HG02610 (cell line): ENCODE data around the gene SYT14.
"Not testable (repeated sequence)": the region's sequence is repeated elsewhere in the genome, so short reads cannot be mapped to it uniquely, and the experiment has no call there.

ENCODE experiments used
- ATAC-seq: cut with Tn5 transposase; IDR thresholded peaks from one replicate; pipeline ENCODE4 v1.9.1; 2021; ENCODE audit warnings: mild to moderate bottlenecking, moderate library complexity; ENCODE audit not compliant: unreplicated experiment

Gene SYT14

GRCh38 chr1:210195635-210196160 is 257.7 kb downstream of the SYT14 start:
- no peak for ATAC-seq

- ATAC-seq: not testable (repeated sequence)
Measured at GRCh38 chr1:210196266-210196665, 258.2 kb downstream of the SYT14 start.

- ATAC-seq: no peak
Measured at GRCh38 chr1:210198840-210199239, 260.8 kb downstream of the SYT14 start.

GRCh38 chr1:210200124-210200736 is 262.2 kb downstream of the SYT14 start:
- ATAC-seq: no peak

- ATAC-seq: no peak
Measured at GRCh38 chr1:210201681-210202080, 263.7 kb downstream of the SYT14 start.

GRCh38 chr1:210207597-210208450 is 269.8 kb downstream of the SYT14 start:
- ATAC-seq: no peak

- no peak for ATAC-seq
Measured at GRCh38 chr1:210213335-210213734, 275.3 kb downstream of the SYT14 start.

GRCh38 chr1:210214573-210215409 is 276.8 kb downstream of the SYT14 start:
- ATAC-seq: no peak

DNA sequence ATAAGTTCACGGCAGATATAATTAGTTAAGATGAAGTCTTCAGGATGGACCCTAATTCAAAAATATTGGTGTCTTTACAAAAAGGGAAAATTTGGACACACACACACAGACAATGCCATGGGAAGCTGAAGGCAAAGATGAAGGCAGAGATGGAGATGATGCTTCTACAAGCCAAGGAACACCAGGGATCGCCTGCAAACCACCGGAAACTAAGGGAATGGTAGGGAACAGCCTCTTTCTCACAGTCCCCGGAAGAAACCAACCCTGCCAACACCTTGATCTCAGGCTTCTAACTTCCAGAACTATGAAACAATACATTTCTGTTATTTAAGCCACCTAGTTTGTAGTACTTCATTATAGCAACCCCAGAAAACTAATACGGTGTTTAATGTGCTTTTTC is 279.5 kb downstream of the SYT14 start:
- ATAC-seq: no peak

DNA sequence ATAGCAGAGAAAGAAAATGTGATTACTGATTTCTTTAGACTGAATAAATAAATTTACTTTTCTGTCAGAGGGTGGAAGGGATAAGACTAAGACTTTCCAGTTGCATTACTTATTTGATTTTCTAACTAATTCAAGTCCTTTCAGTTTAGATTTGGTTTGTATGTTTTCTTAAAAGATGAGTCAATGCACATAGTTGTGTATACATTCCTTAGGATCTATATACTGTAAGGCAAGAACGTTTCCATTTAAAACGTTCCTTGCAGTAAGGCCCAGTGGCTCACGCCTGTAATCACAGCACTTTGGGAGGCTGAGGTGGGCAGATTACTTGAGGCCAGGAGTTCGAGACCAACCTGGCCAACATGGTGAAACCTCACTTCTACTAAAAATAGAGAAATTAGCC is 280.0 kb downstream of the SYT14 start:
- no peak for ATAC-seq
